WTC11 (cell line): ENCODE results near the gene NEUROG1. TPM values are rescaled to one million over a fixed set of nuclear protein-coding genes. Genes with fewer than 3 reads are reported as not detected.

Experiments
- ATAC-seq: fragments of 200-7000 bp; cut with Tn5 transposase; 2 replicates; pipeline ENCODE4 v1.10.0; 2021; ENCODE audit warnings: mild to moderate bottlenecking, moderate library complexity
- CTCF ChIA-PET: fragments of 300-600 bp; sonication (Branson Sonifier 250); formaldehyde crosslinking; loops from one replicate; lab custom pipeline; 2021; ENCODE audit warnings: antibody characterized with exemption; lab: Charles Lee
- POLR2A ChIA-PET: fragments of 350-600 bp; sonication (Branson Sonifier 250); formaldehyde crosslinking; loops from one replicate; lab custom pipeline; 2021; ENCODE audit warnings: antibody characterized with exemption; lab: Charles Lee
- DNase-seq: peaks from one replicate; pipeline ENCODE4 v3.0.0; 2021; ENCODE audit warnings: low spot score
- H3K27ac Mint-ChIP-seq: 2 replicates; pipeline ENCODE4 v1.8.0; 2021; ENCODE audit warnings: mixed read lengths
- H3K27me3 Mint-ChIP-seq: 2 replicates; pipeline ENCODE4 v1.8.0; 2021; ENCODE audit warnings: low read depth, mild to moderate bottlenecking, moderate library complexity, mixed read lengths
- H3K36me3 Mint-ChIP-seq: 2 replicates; pipeline ENCODE4 v1.8.0; 2021; ENCODE audit warnings: mixed read lengths
- H3K4me1 Mint-ChIP-seq: 2 replicates; pipeline ENCODE4 v1.8.0; 2022; ENCODE audit warnings: mixed read lengths
- H3K4me3 Mint-ChIP-seq: 2 replicates; pipeline ENCODE4 v1.8.0; 2021; ENCODE audit warnings: mild to moderate bottlenecking, moderate library complexity, mixed read lengths
- H3K9me3 Mint-ChIP-seq: 2 replicates; pipeline ENCODE4 v1.8.0; 2021; ENCODE audit warnings: mixed read lengths
- GABPB1 ChIP-seq: sonication (generic); formaldehyde crosslinking; IDR thresholded peaks from 2 replicates; pipeline ENCODE4 v1.8.1; 2023; ENCODE audit warnings: mild to moderate bottlenecking, missing genetic modification reagents
- JUN ChIP-seq: sonication (generic); formaldehyde crosslinking; IDR thresholded peaks from 2 replicates; pipeline ENCODE4 v1.8.0; 2023; ENCODE audit warnings: mild to moderate bottlenecking, missing genetic modification reagents
- KAT7 ChIP-seq: sonication (generic); formaldehyde crosslinking; IDR thresholded peaks from 2 replicates; pipeline ENCODE4 v1.8.1; 2023; ENCODE audit warnings: missing genetic modification reagents, mild to moderate bottlenecking, borderline replicate concordance
- MXD4 ChIP-seq: fragments of 250-450 bp; sonication (Bioruptor Pico); IDR thresholded peaks from 2 replicates; pipeline ENCODE4 v1.8.0; 2021; ENCODE audit warnings: mild to moderate bottlenecking, moderate library complexity, borderline replicate concordance
- MYBL2 ChIP-seq: sonication (generic); formaldehyde crosslinking; IDR thresholded peaks from 2 replicates; pipeline ENCODE4 v1.8.1; 2023; ENCODE audit warnings: mild to moderate bottlenecking, moderate library complexity, missing genetic modification reagents
- NR2C2 ChIP-seq: sonication (generic); formaldehyde crosslinking; IDR thresholded peaks from 2 replicates; pipeline ENCODE4 v1.8.0; 2022; ENCODE audit warnings: mild to moderate bottlenecking, missing genetic modification reagents
- NR3C1 ChIP-seq: sonication (generic); formaldehyde crosslinking; conservative IDR thresholded peaks from 2 replicates; pipeline ENCODE4 v1.8.1; 2023; ENCODE audit warnings: low read depth, mild to moderate bottlenecking, missing genetic modification reagents
- SMAD3 ChIP-seq: sonication (generic); formaldehyde crosslinking; IDR thresholded peaks from 2 replicates; pipeline ENCODE4 v1.8.0; 2022; ENCODE audit warnings: missing genetic modification reagents, mild to moderate bottlenecking, borderline replicate concordance
- TEAD1 ChIP-seq: sonication (generic); formaldehyde crosslinking; IDR thresholded peaks from 2 replicates; pipeline ENCODE4 v1.8.0; 2022; ENCODE audit warnings: mild to moderate bottlenecking, missing genetic modification reagents
- TEAD4 ChIP-seq: sonication (generic); formaldehyde crosslinking; IDR thresholded peaks from 2 replicates; pipeline ENCODE4 v1.8.0; 2022; ENCODE audit warnings: mild to moderate bottlenecking, missing genetic modification reagents
- ZNF219 ChIP-seq: sonication (generic); formaldehyde crosslinking; IDR thresholded peaks from 2 replicates; pipeline ENCODE4 v1.8.0; 2023; ENCODE audit warnings: missing genetic modification reagents, mild to moderate bottlenecking, borderline replicate concordance
- ZNF232 ChIP-seq: sonication (generic); formaldehyde crosslinking; IDR thresholded peaks from 2 replicates; pipeline ENCODE4 v1.8.0; 2022; ENCODE audit warnings: mild to moderate bottlenecking, missing genetic modification reagents
- ZNF416 ChIP-seq: fragments of 250-450 bp; sonication (Bioruptor Pico); IDR thresholded peaks from 2 replicates; pipeline ENCODE4 v1.9.0; 2021; ENCODE audit warnings: mild to moderate bottlenecking, inconsistent platforms
- total RNA-seq: library from RNA; stranded (reverse); gene quantifications from 3 replicates; pipeline ENCODE4 v1.2.3, GENCODE V29; 2021
- TF ChIP-seq, protein P1 (sequence below): fragments of 250-450 bp; sonication (Bioruptor Pico); IDR thresholded peaks from 2 replicates; pipeline ENCODE4 v1.9.0; 2021; ENCODE audit warnings: mild to moderate bottlenecking, borderline replicate concordance
- TF ChIP-seq, protein P2 (sequence below): sonication (generic); formaldehyde crosslinking; IDR thresholded peaks from 2 replicates; pipeline ENCODE4 v1.8.1; 2022; ENCODE audit warnings: low read depth, missing genetic modification reagents, borderline replicate concordance
- TF ChIP-seq, protein P3 (sequence below): sonication (generic); formaldehyde crosslinking; IDR thresholded peaks from 2 replicates; pipeline ENCODE4 v1.8.1; 2023; ENCODE audit warnings: mild to moderate bottlenecking, missing genetic modification reagents, borderline replicate concordance
- TF ChIP-seq, protein P4 (sequence below): sonication (generic); formaldehyde crosslinking; IDR thresholded peaks from 2 replicates; pipeline ENCODE4 v1.8.0; 2022; ENCODE audit warnings: mild to moderate bottlenecking, missing genetic modification reagents
- TF ChIP-seq, protein P5 (sequence below): sonication (generic); formaldehyde crosslinking; IDR thresholded peaks from 2 replicates; pipeline ENCODE4 v1.8.1; 2023; ENCODE audit warnings: mild to moderate bottlenecking, missing genetic modification reagents

NEUROG1 gene
- total RNA-seq, 1 experiment from 2014 or later: 0.13 TPM

DNA sequence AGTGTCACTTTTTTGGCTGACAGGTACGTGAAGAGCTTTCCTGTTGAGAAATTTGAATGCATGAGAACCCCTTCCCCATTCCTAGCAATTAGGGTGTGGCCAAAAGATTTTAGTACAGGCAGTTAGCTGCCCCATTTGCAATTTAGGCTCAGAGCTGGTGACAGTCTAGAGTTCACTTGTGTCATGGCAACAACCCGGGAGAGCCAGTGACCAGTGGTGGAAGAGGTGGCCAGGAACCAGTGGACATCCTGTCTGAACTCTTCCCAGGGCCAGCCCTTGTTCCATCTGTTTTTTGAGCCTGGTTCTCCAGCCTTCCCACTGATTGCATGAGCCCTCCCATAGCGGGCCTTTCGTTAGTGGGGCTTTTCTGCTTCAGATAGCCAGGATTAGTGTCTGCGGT is 2.5 kb upstream of the NEUROG1 start:
- ChIA-PET POLR2A (interaction anchor here (0.5 kb wide), 1 partner anchor 33 kb away, joined by 4 read pairs; no protein-coding TSS in a partner anchor), CTCF (no interaction called here)
- Mint-ChIP-seq H3K36me3 (no peaks in the 10 kb centered on the region), H3K27me3 (peaks cover 100% of the 10 kb centered on the region), H3K9me3 (0 out of 2 replicates have a peak, but pooled peaks cover 4% of the 10 kb centered on the region), H3K4me1 (peaks cover 23% of the 10 kb centered on the region), H3K27ac (no peak overlapping the region), H3K4me3 (no peak overlapping the region)
- ATAC-seq (no peak), DNase-seq (no peak)
- TF ChIP-seq SMAD3 (no peak), GABPB1 (CRISPR knock-in tag) (no peak), ZNF232 (CRISPR knock-in tag) (no peak), TEAD1 (CRISPR knock-in tag) (no peak), MYBL2 (no peak), ZNF219 (no peak), TEAD4 (CRISPR knock-in tag) (no peak), MXD4 (CRISPR knock-in tag) (no peak), KAT7 (CRISPR knock-in tag) (no peak), ZNF416 (no peak), NR2C2 (no peak), JUN (CRISPR knock-in tag) (no peak), NR3C1 (CRISPR knock-in tag) (no peak)
- TF ChIP-seq, protein P1, sequence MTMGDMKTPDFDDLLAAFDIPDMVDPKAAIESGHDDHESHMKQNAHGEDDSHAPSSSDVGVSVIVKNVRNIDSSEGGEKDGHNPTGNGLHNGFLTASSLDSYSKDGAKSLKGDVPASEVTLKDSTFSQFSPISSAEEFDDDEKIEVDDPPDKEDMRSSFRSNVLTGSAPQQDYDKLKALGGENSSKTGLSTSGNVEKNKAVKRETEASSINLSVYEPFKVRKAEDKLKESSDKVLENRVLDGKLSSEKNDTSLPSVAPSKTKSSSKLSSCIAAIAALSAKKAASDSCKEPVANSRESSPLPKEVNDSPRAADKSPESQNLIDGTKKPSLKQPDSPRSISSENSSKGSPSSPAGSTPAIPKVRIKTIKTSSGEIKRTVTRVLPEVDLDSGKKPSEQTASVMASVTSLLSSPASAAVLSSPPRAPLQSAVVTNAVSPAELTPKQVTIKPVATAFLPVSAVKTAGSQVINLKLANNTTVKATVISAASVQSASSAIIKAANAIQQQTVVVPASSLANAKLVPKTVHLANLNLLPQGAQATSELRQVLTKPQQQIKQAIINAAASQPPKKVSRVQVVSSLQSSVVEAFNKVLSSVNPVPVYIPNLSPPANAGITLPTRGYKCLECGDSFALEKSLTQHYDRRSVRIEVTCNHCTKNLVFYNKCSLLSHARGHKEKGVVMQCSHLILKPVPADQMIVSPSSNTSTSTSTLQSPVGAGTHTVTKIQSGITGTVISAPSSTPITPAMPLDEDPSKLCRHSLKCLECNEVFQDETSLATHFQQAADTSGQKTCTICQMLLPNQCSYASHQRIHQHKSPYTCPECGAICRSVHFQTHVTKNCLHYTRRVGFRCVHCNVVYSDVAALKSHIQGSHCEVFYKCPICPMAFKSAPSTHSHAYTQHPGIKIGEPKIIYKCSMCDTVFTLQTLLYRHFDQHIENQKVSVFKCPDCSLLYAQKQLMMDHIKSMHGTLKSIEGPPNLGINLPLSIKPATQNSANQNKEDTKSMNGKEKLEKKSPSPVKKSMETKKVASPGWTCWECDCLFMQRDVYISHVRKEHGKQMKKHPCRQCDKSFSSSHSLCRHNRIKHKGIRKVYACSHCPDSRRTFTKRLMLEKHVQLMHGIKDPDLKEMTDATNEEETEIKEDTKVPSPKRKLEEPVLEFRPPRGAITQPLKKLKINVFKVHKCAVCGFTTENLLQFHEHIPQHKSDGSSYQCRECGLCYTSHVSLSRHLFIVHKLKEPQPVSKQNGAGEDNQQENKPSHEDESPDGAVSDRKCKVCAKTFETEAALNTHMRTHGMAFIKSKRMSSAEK (CRISPR knock-in tag): no peak
- TF ChIP-seq, protein P2, sequence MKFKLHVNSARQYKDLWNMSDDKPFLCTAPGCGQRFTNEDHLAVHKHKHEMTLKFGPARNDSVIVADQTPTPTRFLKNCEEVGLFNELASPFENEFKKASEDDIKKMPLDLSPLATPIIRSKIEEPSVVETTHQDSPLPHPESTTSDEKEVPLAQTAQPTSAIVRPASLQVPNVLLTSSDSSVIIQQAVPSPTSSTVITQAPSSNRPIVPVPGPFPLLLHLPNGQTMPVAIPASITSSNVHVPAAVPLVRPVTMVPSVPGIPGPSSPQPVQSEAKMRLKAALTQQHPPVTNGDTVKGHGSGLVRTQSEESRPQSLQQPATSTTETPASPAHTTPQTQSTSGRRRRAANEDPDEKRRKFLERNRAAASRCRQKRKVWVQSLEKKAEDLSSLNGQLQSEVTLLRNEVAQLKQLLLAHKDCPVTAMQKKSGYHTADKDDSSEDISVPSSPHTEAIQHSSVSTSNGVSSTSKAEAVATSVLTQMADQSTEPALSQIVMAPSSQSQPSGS (CRISPR knock-in tag): no peak
- TF ChIP-seq, protein P3, sequence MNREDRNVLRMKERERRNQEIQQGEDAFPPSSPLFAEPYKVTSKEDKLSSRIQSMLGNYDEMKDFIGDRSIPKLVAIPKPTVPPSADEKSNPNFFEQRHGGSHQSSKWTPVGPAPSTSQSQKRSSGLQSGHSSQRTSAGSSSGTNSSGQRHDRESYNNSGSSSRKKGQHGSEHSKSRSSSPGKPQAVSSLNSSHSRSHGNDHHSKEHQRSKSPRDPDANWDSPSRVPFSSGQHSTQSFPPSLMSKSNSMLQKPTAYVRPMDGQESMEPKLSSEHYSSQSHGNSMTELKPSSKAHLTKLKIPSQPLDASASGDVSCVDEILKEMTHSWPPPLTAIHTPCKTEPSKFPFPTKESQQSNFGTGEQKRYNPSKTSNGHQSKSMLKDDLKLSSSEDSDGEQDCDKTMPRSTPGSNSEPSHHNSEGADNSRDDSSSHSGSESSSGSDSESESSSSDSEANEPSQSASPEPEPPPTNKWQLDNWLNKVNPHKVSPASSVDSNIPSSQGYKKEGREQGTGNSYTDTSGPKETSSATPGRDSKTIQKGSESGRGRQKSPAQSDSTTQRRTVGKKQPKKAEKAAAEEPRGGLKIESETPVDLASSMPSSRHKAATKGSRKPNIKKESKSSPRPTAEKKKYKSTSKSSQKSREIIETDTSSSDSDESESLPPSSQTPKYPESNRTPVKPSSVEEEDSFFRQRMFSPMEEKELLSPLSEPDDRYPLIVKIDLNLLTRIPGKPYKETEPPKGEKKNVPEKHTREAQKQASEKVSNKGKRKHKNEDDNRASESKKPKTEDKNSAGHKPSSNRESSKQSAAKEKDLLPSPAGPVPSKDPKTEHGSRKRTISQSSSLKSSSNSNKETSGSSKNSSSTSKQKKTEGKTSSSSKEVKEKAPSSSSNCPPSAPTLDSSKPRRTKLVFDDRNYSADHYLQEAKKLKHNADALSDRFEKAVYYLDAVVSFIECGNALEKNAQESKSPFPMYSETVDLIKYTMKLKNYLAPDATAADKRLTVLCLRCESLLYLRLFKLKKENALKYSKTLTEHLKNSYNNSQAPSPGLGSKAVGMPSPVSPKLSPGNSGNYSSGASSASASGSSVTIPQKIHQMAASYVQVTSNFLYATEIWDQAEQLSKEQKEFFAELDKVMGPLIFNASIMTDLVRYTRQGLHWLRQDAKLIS (CRISPR knock-in tag): no peak
- TF ChIP-seq, protein P4, sequence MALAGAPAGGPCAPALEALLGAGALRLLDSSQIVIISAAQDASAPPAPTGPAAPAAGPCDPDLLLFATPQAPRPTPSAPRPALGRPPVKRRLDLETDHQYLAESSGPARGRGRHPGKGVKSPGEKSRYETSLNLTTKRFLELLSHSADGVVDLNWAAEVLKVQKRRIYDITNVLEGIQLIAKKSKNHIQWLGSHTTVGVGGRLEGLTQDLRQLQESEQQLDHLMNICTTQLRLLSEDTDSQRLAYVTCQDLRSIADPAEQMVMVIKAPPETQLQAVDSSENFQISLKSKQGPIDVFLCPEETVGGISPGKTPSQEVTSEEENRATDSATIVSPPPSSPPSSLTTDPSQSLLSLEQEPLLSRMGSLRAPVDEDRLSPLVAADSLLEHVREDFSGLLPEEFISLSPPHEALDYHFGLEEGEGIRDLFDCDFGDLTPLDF: no peak
- TF ChIP-seq, protein P5, sequence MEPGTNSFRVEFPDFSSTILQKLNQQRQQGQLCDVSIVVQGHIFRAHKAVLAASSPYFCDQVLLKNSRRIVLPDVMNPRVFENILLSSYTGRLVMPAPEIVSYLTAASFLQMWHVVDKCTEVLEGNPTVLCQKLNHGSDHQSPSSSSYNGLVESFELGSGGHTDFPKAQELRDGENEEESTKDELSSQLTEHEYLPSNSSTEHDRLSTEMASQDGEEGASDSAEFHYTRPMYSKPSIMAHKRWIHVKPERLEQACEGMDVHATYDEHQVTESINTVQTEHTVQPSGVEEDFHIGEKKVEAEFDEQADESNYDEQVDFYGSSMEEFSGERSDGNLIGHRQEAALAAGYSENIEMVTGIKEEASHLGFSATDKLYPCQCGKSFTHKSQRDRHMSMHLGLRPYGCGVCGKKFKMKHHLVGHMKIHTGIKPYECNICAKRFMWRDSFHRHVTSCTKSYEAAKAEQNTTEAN (CRISPR knock-in tag): no peak
